HuH-7.5 (cell line): ENCODE results near the gene MTNR1B.

Source experiments
- DNase-seq: peaks from one replicate; pipeline ENCODE4 v3.0.0; 2011; ENCODE audit warnings: low spot score

Gene MTNR1B

GRCh38 chr11:92969634-92970347 is at the start of gene MTNR1B:
Gene MTNR1B, plus strand, starts transcription at chr11:92969651. Its CDS starts 75 bp downstream, at chr11:92969726.
- no peak for DNase-seq

- DNase-seq: no peak
Observed at GRCh38 chr11:92920331-92920730, 49.1 kb upstream of the MTNR1B start.

- no peak for DNase-seq
Observed at GRCh38 chr11:92922731-92923130, 46.7 kb upstream of the MTNR1B start.

GRCh38 chr11:92929246-92929645 is 40.2 kb upstream of the MTNR1B start:
- no peak for DNase-seq

GRCh38 chr11:92929653-92930052 is 39.8 kb upstream of the MTNR1B start:
- no peak for DNase-seq

- DNase-seq: no peak
Observed at GRCh38 chr11:92931746-92932422, 37.6 kb upstream of the MTNR1B start.

GRCh38 chr11:92939305-92939704 is 30.1 kb upstream of the MTNR1B start:
- DNase-seq: no peak

GRCh38 chr11:92941676-92942571 is 27.5 kb upstream of the MTNR1B start:
- peak; percentile 27 for DNase-seq

- no peak for DNase-seq
Observed at GRCh38 chr11:92946707-92947106, 22.7 kb upstream of the MTNR1B start.

GRCh38 chr11:92948116-92948515 is 21.3 kb upstream of the MTNR1B start:
- peak; percentile 17 for DNase-seq

- no peak for DNase-seq
Observed at GRCh38 chr11:92954003-92954402, 15.4 kb upstream of the MTNR1B start.

- DNase-seq: no peak
Observed at GRCh38 chr11:92955860-92956259, 13.6 kb upstream of the MTNR1B start.

GRCh38 chr11:92960886-92961285 is 8.6 kb upstream of the MTNR1B start:
- DNase-seq: no peak

GRCh38 chr11:92962446-92962845 is 7.0 kb upstream of the MTNR1B start:
- DNase-seq: no peak

GRCh38 chr11:92964471-92964870 is 5.0 kb upstream of the MTNR1B start:
- no peak for DNase-seq

GRCh38 chr11:92965196-92965595 is 4.3 kb upstream of the MTNR1B start:
- no peak for DNase-seq

- no peak for DNase-seq
Observed at GRCh38 chr11:92967178-92967577, 2.3 kb upstream of the MTNR1B start.

- no peak for DNase-seq
Observed at GRCh38 chr11:92967867-92968266, 1.6 kb upstream of the MTNR1B start.

GRCh38 chr11:92969293-92969633 is 188 bp upstream of the MTNR1B start:
- DNase-seq: no peak

- no peak for DNase-seq
Observed at GRCh38 chr11:92972248-92972647, 2.8 kb downstream of the MTNR1B start.

GRCh38 chr11:92975285-92975684 is 5.8 kb downstream of the MTNR1B start:
- DNase-seq: no peak

- no peak for DNase-seq
Observed at GRCh38 chr11:92976681-92977080, 7.2 kb downstream of the MTNR1B start.

GRCh38 chr11:92977401-92977800 is 8.0 kb downstream of the MTNR1B start:
- no peak for DNase-seq
